DMS53 (cell line): ENCODE results near the gene ATP6V1G3.
"Not testable (repeated sequence)": the region's sequence is repeated elsewhere in the genome, so short reads cannot be mapped to it uniquely, and the experiment has no call there.

Experiments
- DNase-seq: peaks from one replicate; lab custom pipeline; 2025; lab: John Stamatoyannopoulos, UW

The ATP6V1G3 gene

GRCh38 chr1:198496216-198497143, 44.0 kb downstream of the ATP6V1G3 start:
- DNase-seq: peak; percentile 34

DNA sequence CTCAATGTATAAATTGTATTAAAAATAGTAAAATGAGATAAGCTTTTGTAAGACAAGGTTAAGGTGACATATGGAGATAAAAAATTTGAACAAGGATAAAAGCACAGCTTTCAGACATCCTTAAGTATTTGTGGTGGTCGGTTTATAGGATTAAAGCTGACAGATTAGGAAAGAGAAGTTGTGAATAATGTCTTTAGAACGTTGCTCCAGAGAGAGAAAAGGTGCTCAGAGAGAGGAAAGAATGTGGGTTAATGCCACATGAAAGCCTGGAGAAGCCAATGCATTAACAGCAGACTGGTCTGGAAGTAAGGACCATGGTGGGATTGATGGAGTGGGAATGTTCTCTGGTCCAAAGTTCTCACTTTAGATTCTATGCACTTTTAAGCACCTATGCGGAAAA, 44.8 kb downstream of the ATP6V1G3 start:
- no peak for DNase-seq

DNA sequence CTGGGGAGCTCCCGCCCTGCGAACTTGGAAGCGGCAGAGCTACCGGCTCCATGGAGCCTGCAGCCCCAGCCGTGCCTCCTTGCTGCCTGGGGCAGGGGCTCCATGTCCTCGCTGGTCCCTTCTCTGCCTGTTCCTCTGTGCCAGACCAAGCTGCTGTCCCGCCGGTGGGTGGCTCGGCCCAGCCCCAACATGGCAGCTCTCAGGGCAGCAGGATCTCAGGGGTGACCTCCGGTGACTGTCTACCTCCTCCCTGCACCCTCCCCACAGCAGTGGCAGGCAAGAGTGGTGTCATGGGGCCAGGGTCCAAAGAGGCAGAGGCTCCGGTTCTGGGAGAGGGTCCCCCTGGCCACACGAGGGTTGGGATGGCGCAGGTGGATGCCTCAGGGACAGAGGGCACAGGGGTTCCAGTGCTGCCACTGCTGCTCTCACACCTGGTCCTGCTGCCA, 45.8 kb downstream of the ATP6V1G3 start:
- DNase-seq: no peak

DNA sequence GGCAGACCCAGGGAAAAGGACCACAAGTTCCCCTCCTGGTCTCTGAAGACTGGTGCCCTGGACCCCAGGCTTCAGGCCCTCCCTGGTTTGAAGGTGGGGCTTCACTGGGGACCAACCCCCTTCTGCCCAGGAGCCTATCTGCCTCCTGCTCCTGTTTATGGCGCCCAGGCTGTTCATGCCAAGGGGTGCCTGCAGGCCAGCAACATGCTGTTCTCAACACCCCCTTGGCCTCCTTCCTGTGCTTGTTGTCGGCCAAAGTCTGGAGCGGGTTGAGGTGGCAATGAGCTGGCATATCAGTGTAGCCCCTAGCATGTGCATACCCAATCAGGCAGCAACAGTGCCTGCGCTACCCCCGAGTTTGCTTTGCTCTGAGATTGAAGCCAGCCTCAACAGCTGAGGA, 46.3 kb downstream of the ATP6V1G3 start:
- no peak for DNase-seq

GRCh38 chr1:198493329-198493728, 47.2 kb downstream of the ATP6V1G3 start:
- DNase-seq: no peak

DNA sequence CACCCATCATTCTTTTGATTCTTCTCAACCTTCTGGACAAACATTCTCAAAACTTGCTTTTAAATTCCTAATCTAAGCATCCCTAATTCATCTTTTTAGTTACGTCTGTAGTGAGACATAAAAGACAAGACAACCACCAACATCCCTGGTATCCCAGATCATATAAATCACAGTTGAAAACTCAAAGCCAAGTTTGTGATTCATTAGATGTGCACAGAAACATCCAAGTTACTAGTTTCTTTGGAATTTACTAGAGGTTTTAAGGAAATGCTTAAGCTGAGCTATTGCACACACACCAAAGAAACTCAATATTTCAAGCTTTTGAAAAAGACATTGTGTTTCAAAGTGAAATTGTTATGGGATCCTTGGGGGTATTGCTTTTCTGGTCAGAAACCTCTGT, 47.6 kb downstream of the ATP6V1G3 start:
- DNase-seq: no peak

DNA sequence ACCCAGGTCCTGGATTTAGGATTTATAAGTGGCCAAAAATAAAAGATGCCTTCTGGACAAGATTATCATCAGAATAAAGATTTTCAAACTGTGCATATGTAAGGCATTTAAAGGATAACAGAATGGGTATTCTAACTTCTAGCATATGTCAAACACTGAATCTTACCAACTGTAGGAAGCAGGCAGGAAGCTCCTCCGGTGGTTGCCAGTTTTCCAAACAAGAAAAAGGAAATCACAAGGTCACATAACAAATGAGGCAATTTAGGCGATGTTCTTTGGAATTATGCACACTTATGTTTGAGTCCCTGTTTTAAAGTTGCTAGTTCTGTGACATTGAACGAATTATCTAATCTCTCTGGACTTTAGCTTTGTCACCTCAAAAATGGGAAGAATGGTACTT, 48.9 kb downstream of the ATP6V1G3 start:
- DNase-seq: no peak

DNA sequence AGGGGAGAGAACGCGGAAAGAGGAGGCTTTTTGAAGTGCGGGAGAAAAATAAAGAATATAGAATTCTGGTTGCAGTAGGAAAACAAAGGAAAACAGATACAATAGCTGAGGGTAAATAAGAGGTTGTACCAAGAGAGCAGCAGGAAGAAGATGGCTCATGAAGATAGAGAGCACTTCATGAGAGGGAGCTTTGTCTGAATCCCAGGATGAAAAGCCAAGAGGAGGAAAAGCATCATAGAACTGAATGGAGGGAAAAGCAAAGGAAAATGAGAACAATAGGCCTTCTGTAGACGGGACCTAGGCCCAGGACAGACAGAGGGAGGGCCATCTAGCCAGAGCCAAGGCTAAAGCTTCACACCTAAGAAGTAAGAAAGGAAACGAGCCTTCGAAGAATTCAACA, 49.5 kb downstream of the ATP6V1G3 start:
- no peak for DNase-seq

DNA sequence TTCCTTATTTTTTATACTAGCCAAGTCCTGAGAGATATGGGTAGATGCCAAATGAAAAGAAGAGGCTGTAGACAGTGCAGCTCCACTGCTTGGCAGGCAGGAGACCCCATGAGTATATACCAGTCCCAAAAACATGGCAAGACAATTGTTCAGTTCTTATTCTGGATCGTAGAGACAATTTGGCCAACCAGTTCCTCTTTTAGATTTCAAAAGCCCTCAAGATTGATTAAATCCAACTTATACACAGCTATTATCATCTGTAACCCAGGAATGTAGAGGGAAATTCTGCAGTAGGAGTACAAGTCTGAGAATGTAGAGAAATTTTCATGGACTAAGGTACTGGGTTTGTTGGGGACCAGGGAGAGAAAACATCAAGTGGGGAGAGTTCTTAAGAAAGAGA, 50.3 kb downstream of the ATP6V1G3 start:
- DNase-seq: no peak

DNA sequence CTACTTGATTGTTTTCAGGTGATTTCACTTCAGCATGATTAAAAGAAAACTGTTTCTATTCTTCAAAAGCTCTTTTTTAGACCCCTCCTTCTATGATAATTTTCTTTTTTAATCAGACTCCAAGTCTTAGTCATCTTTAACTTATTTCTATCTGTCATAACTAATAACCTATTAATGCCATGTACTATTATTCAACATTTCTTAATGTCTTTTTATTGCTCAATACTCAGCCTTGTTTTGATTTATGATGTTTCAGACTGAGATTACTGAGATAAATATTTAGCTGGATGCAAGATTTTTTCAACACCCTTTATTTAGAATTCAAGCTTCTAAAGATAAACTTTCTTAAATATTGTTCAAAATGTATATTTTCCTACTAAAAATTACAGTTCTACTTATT, 53.6 kb downstream of the ATP6V1G3 start:
- DNase-seq: no peak

DNA sequence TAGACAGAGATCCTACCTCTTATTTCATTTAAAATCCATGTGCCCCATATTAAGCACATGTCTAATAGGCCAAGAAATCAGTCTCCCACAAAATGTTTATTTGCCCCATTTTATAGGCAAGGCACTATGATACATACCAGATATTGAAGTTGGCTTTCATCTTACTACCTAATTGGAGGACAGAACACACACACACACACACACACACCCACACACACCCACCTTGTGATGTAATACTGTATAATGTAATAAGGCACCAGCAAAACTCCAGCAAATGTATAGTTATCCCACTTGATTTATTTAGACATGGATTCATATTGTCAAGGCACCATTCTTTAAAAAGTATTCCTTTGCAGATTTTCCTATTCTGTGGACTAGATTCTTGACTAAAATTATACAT, 56.8 kb downstream of the ATP6V1G3 start:
- DNase-seq: no peak

GRCh38 chr1:198483006-198483405, 57.5 kb downstream of the ATP6V1G3 start:
- no peak for DNase-seq

DNA sequence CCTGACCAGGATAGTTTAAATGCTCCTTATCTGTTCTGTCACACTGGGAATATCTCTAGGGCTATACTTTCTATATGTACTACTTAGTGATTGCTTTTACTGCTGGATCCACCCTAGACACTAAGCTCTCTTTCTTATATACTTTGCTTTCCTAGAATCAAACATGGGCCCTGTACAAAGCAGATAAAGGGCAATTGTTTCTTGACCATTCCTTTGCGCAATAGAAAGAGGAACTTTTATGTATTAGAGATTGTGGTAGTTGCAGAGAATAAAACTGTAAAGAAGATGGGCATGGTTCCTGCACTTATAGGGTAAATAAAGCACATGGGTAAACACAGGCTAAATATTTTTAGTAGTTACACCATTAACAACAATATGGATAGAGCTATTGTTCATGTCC, 58.8 kb downstream of the ATP6V1G3 start:
- no peak for DNase-seq

- peak; percentile 23 for DNase-seq
Measured at GRCh38 chr1:198480876-198481275, 59.6 kb downstream of the ATP6V1G3 start.

DNA sequence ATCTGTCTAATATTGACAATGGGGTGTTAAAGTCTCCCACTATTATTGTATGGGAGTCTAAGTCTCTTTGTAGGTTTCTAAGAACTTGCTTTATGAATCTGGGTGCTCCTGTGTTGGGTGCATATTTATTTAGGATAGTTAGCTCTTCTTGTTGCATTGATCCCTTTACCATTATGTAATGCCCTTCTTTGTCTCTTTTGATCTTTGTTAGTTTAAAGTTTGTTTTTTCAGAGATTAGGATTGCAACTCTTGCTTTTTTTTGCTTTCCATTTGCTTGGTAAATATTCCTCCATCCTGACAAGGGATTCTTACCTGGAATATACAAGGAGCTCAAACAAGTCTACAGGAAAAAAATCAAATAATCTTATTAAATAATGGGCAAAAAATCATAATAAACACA, 63.1 kb downstream of the ATP6V1G3 start:
- DNase-seq: not testable (repeated sequence)
